Breast epithelium (tissue), 4 donors: Measurements from ENCODE around the gene MYH10. TPM values are rescaled to one million over a fixed set of nuclear protein-coding genes. Genes with fewer than 3 reads are reported as not detected.

Source experiments
- DNase-seq, 2 donors: peaks; one replicate each; pipeline ENCODE4 v3.0.0-alpha.2; 2019; ENCODE audit warnings: low spot score in 2 of 2
- H3K27ac ChIP-seq, 2 donors: fragments of 200-600 bp; sonication (generic) in 1 of 2; one replicate each; pipeline ENCODE4 v1.5.1; 2016 to 2019; ENCODE audit warnings: mild to moderate bottlenecking in 1 of 2
- H3K27me3 ChIP-seq, 2 donors: fragments of 200-600 bp; sonication (generic) in 1 of 2; one replicate each; pipeline versions ENCODE4 v1.5.1 to v1.6.0; 2017 to 2019; ENCODE audit warnings: control low read depth in 1 of 2, mild to moderate bottlenecking in 1 of 2
- H3K36me3 ChIP-seq: fragments of 200-600 bp; one replicate; pipeline ENCODE4 v1.5.1; 2019
- H3K4me1 ChIP-seq, 2 donors: fragments of 200-600 bp; sonication (generic); one replicate each; pipeline ENCODE4 v1.5.1; 2016 to 2019; ENCODE audit warnings: control low read depth in 1 of 2
- H3K4me3 ChIP-seq, 3 donors: fragments of 200-600 bp; sonication (generic); 1 replicate in 2 of 3; 2 replicates in 1 of 3; pipeline ENCODE4 v1.5.1; 2016 to 2019; ENCODE audit warnings: mild to moderate bottlenecking in 3 of 3, moderate library complexity in 2 of 3
- H3K9me3 ChIP-seq, 2 donors: fragments of 200-600 bp; sonication (generic) in 1 of 2; one replicate each; pipeline ENCODE4 v1.5.1; 2016 to 2019; ENCODE audit warnings: control low read depth in 1 of 2
- CTCF ChIP-seq, 3 donors: fragments of 450-650 bp; IDR thresholded peaks; one replicate each; pipeline ENCODE4 v1.5.1; 2016 to 2017; ENCODE audit warnings: antibody characterized with exemption in 3 of 3, mild to moderate bottlenecking in 3 of 3, moderate library complexity in 3 of 3
- POLR2A ChIP-seq: fragments of 450-650 bp; IDR thresholded peaks from one replicate; pipeline ENCODE4 v1.6.1; 2016; ENCODE audit warnings: antibody characterized with exemption, mild to moderate bottlenecking, moderate library complexity
- POLR2AphosphoS5 ChIP-seq, 3 donors: sonication (generic); formaldehyde crosslinking; IDR thresholded peaks; one replicate each; pipeline ENCODE4 v1.6.1; 2017; ENCODE audit warnings: antibody characterized with exemption in 3 of 3
- intact Hi-C: fragments of 100-400 bp; cut with DNase I; formaldehyde crosslinking; loops from one replicate; pipeline ENCODE4 v1.15.1; 2023; ENCODE audit warnings: low total_unique reads
- total RNA-seq, 3 donors: library from RNA; depleted of rRNA; stranded (reverse); fragments of >200 nt; gene quantifications; one replicate each; pipeline ENCODE4 v1.1.0, GENCODE V29; 2016

MYH10 gene
- total RNA-seq, 3 donors from 2014 or later: 46.2 to 54.7 (median 46.7) TPM

GRCh38 chr17:8518850-8519249, 111.7 kb downstream of the MYH10 start:
- Histone ChIP-seq H3K36me3 (no peaks in the 10 kb centered on the region), H3K9me3 (no peaks in the 10 kb centered on the region), H3K4me1 (no peaks in the 10 kb centered on the region), H3K4me3 (no peak overlapping the region), H3K27ac (no peak overlapping the region), H3K27me3 (no peaks in the 10 kb centered on the region)
- intact Hi-C loops: no loop called here
- no peak for DNase-seq
- no peak for TF ChIP-seq CTCF (IDR thresholded peaks at IDR 0.05)
- no peak for TF ChIP-seq POLR2A
- TF ChIP-seq POLR2AphosphoS5 (IDR thresholded peaks at IDR 0.05): no peak

GRCh38 chr17:8518326-8518725, 112.2 kb downstream of the MYH10 start:
- no peak for DNase-seq
- TF ChIP-seq CTCF (IDR thresholded peaks at IDR 0.05) (no peak), POLR2A (no peak), POLR2AphosphoS5 (IDR thresholded peaks at IDR 0.05) (no peak)
- no peaks in the 10 kb centered on the region for H3K9me3 ChIP-seq
- H3K27ac ChIP-seq: no peak overlapping the region
- no peak overlapping the region for H3K4me3 ChIP-seq
- H3K4me1 ChIP-seq: no peaks in the 10 kb centered on the region
- intact Hi-C loops: no loop called here
- no peaks in the 10 kb centered on the region for H3K27me3 ChIP-seq
- no peaks in the 10 kb centered on the region for H3K36me3 ChIP-seq

- H3K36me3 ChIP-seq: no peaks in the 10 kb centered on the region
- H3K4me1 ChIP-seq: no peaks in the 10 kb centered on the region
- DNase-seq: no peak
- TF ChIP-seq POLR2A: no peak
- TF ChIP-seq CTCF (IDR thresholded peaks at IDR 0.05): no peak
- TF ChIP-seq POLR2AphosphoS5 (IDR thresholded peaks at IDR 0.05): no peak
- H3K27ac ChIP-seq: no peak overlapping the region
- intact Hi-C loops: no loop called here
- H3K9me3 ChIP-seq: no peaks in the 10 kb centered on the region
- no peak overlapping the region for H3K4me3 ChIP-seq
- no peaks in the 10 kb centered on the region for H3K27me3 ChIP-seq
These were observed 115.7 kb downstream of the MYH10 start for GRCh38 chr17:8514801-8515200.

- Histone ChIP-seq H3K9me3 (no peaks in the 10 kb centered on the region), H3K27me3 (no peaks in the 10 kb centered on the region), H3K27ac (no peak overlapping the region), H3K36me3 (no peaks in the 10 kb centered on the region), H3K4me1 (no peaks in the 10 kb centered on the region), H3K4me3 (no peak overlapping the region)
- no peak for DNase-seq
- TF ChIP-seq POLR2A (no peak), POLR2AphosphoS5 (IDR thresholded peaks at IDR 0.05) (no peak), CTCF (IDR thresholded peaks at IDR 0.05) (no peak)
- intact Hi-C loops: no loop called here
These were observed 124.4 kb downstream of the MYH10 start for GRCh38 chr17:8506145-8506544.

- H3K9me3 ChIP-seq: no peaks in the 10 kb centered on the region
- no peak for DNase-seq
- TF ChIP-seq POLR2A (no peak), POLR2AphosphoS5 (IDR thresholded peaks at IDR 0.05) (no peak), CTCF (IDR thresholded peaks at IDR 0.05) (no peak)
- no peak overlapping the region for H3K27ac ChIP-seq
- H3K4me3 ChIP-seq: no peak overlapping the region
- no peaks in the 10 kb centered on the region for H3K36me3 ChIP-seq
- no peaks in the 10 kb centered on the region for H3K4me1 ChIP-seq
- intact Hi-C loops: no loop called here
- no peaks in the 10 kb centered on the region for H3K27me3 ChIP-seq
These were observed 125.9 kb downstream of the MYH10 start for GRCh38 chr17:8504460-8505207.
